Spleen (tissue), 11 donors: ENCODE results near the gene VKORC1L1. TPM values are rescaled to one million over a fixed set of nuclear protein-coding genes. Genes with fewer than 3 reads are reported as not detected.

Experiments used
- DNase-seq: peaks from one replicate; pipeline ENCODE4 v3.0.0-alpha.2; 2020
- H3K27ac ChIP-seq, 8 donors: fragments of 200-600 bp; sonication (generic) in 7 of 8; 1 replicate in 4 of 8; 2 replicates in 4 of 8; pipeline versions ENCODE4 v1.5.0 to v1.8.0; 2016 to 2021; ENCODE audit warnings: inconsistent platforms in 4 of 8, mild to moderate bottlenecking in 4 of 8, moderate library complexity in 1 of 8
- H3K27me3 ChIP-seq, 7 donors: fragments of 200-600 bp; sonication (generic) in 6 of 7; replicated peaks in 1 of 7; 1 replicate in 4 of 7; 2 replicates in 3 of 7; pipeline versions ENCODE4 v1.5.0 to v1.8.0; 2016 to 2021; ENCODE audit warnings: inconsistent platforms in 3 of 7, mild to moderate bottlenecking in 1 of 7
- H3K36me3 ChIP-seq, 6 donors: fragments of 200-600 bp; sonication (generic) in 5 of 6; 1 replicate in 4 of 6; 2 replicates in 2 of 6; pipeline versions ENCODE4 v1.5.0 to v1.8.0; 2016 to 2021; ENCODE audit warnings: inconsistent platforms in 2 of 6
- H3K4me1 ChIP-seq, 6 donors: fragments of 200-600 bp; sonication (generic) in 5 of 6; 1 replicate in 3 of 6; 2 replicates in 3 of 6; pipeline versions ENCODE4 v1.5.0 to v1.8.0; 2016 to 2021; ENCODE audit warnings: inconsistent platforms in 3 of 6
- H3K4me3 ChIP-seq, 8 donors: fragments of 200-600 bp; sonication (generic) in 7 of 8; 1 replicate in 4 of 8; 2 replicates in 4 of 8; pipeline versions ENCODE4 v1.5.0 to v1.8.0; 2016 to 2021; ENCODE audit warnings: inconsistent platforms in 4 of 8, mild to moderate bottlenecking in 4 of 8, moderate library complexity in 2 of 8
- H3K9me3 ChIP-seq, 8 donors: fragments of 200-600 bp; sonication (generic) in 7 of 8; 1 replicate in 4 of 8; 2 replicates in 4 of 8; pipeline versions ENCODE4 v1.5.0 to v1.8.0; 2016 to 2021; ENCODE audit warnings: inconsistent platforms in 4 of 8
- POLR2A ChIP-seq, 3 donors: fragments of 450-650 bp; IDR thresholded peaks; one replicate each; pipeline ENCODE4 v1.5.1; 2017; ENCODE audit warnings: antibody characterized with exemption in 3 of 3, mild to moderate bottlenecking in 1 of 3
- POLR2AphosphoS5 ChIP-seq, 3 donors: sonication (generic); formaldehyde crosslinking; IDR thresholded peaks; one replicate each; pipeline ENCODE4 v1.5.1; 2017; ENCODE audit warnings: antibody characterized with exemption in 3 of 3
- WGBS, 5 donors: extraction: QIAGEN DNeasy Blood & Tissue Kit in 3 of 5; methylation state at CpG; one replicate each; pipeline versions ENCODE4 v1.1.5 to v1.1.7; 2013 to 2018; 5-methylcytosine and 5-hydroxymethylcytosine counted together
- intact Hi-C: fragments of 100-400 bp; cut with DNase I; formaldehyde crosslinking; loops from one replicate; pipeline ENCODE4 v1.15.0; 2023; ENCODE audit warnings: low total_unique reads
- polyA plus RNA-seq, 3 donors: library from polyadenylated mRNA; stranded (reverse); fragments of 200-250 nt; gene quantifications; one replicate each; pipeline ENCODE4 v1.2.1, GENCODE V29; 2013
- total RNA-seq, 7 donors: library from RNA; depleted of rRNA in 3 of 7; stranded (reverse); fragments of >200 nt in 3 of 7; fragmentation: NEBNext Ultra II Directional in 4 of 7; extraction: Animal tissue kit (Norgen Biotek cat#: 25700) in 4 of 7; gene quantifications; one replicate each; pipeline versions ENCODE4 v1.1.0 to v1.2.1, GENCODE V29; 2016 to 2021
- TF ChIP-seq, protein P1 (sequence below), 11 experiments: fragments of 200-600 bp in 7 of 11; fragments of 450-650 bp in 4 of 11; sonication (generic) in 4 of 11; IDR thresholded peaks in 8 of 11; conservative IDR thresholded peaks in 3 of 11; 1 replicate in 7 of 11; 2 replicates in 4 of 11; pipeline versions ENCODE4 v1.4.0 to v1.8.0; 2016 to 2021; ENCODE audit warnings: antibody characterized with exemption in 11 of 11, inconsistent platforms in 4 of 11, mild to moderate bottlenecking in 1 of 11
- donor health status: healthy with polysubstance abuse.
- donor health status: DM: no; HTN: no; CAD: no; lungs with moderate emphysema.
- donor health status: DM: no; HTN: no; CAD: no.
- donor health status: Bipolar disorder and iron deficiency.
- donor health status: healthy.
- donor health status: DM: no; HTN: no; CAD: no.
- donor health status: DM: yes; HTN: yes; CAD: no.

The VKORC1L1 gene
- total and polyA plus RNA-seq, 10 donors, result 2.6 to 13.3 (median 10.3) TPM

DNA sequence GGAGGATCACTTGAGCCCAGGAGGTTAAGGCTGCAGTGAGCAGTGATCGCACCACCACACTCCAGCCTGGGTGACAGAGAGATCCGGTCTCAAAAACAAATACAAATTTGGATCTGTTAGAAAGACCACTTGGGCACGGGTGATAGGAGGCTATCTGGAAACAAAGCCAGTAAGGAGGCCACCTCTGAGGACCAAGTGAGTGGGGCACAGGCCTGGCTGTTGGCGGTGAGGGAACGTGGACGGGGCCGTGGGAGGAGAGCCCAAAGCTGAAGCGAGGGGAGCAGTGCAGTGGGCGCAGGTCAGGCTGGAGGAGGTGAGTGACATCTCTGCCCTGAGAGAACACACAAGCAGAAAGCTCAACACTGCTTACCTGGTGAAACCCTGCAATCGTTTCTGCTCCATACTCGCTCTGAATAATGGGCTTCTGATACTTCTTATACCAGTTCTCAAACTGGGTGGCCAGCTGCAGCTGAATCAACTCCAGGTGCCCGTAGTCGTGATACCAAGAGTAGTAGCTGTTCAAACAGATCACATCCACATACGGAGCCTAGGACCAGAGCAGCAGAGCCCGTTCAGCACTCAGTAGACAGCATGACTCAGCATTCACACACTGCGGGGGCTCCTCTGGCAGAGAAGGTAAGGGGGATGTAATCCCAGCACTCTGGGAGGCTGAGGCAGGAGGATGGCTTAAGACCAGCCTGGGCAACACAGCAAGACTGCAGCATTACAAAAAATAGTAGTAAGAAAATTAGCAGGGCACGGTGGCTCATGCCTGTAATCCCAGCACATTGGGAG lies 94.7 kb downstream of the VKORC1L1 start:
- peaks cover 0 to 100% (median 100%) of the 10 kb centered on the region in 6 donors for H3K36me3 ChIP-seq
- WGBS, 5 donors, result 92 to 96% (median 93%) methylated on average over 17 of the region's 17 CpGs

DNA sequence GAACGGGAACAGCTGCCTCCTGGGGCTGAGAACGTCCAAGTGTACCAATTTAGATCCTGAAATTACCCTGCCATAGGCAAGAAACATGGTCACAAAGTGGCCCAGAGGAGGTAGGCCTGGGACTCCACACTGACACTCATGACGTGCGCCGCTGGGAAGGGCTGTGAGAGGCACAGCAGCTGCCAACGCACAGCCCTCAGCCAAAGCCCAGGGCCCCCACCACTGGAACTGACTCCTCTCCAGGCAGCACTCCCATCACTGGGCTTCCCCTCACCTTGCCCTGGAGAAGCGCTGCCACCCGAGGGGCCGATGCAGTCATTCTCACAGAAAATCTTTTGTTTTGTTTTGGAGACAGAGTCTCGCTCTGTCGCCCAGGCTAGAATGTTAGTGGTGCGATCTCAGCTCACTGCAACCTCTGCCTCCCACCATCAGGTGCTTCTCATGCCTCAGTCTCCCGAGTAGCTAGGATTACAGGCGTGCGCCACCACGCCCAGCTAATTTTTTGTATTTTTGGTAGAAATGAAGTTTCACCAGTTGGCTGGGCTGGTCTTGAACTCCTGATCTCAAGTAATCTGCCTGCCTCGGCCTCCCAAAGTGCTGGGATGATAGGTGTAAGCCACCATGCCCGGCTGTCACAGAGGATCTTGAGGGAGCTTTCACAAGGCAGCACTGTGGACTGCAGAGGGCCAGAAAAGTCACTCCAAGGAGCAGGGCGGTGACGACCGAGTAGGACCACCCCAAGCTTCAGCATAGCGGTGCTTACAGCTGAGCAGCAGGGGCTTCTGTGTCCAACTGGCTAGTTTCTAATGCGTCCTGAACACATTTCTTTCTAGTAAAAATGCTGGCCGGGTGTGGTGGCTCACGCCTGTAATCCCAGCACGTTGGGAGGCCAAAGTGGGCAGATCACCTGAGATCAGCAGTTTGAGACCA lies 95.6 kb downstream of the VKORC1L1 start:
- intact Hi-C loops, result no loop called here
- Histone ChIP-seq H3K4me3 (no peak overlapping the region), H3K4me1 (no peaks in the 10 kb centered on the region), H3K36me3 (peaks cover 0 to 100% (median 100%) of the 10 kb centered on the region in 6 donors), H3K9me3 (no peaks in the 10 kb centered on the region), H3K27ac (no peak overlapping the region), H3K27me3 (no peaks in the 10 kb centered on the region)
- no peak for TF ChIP-seq POLR2A (IDR thresholded peaks at IDR 0.05)
- TF ChIP-seq POLR2AphosphoS5 (IDR thresholded peaks at IDR 0.05), result no peak
- TF ChIP-seq, protein P1, sequence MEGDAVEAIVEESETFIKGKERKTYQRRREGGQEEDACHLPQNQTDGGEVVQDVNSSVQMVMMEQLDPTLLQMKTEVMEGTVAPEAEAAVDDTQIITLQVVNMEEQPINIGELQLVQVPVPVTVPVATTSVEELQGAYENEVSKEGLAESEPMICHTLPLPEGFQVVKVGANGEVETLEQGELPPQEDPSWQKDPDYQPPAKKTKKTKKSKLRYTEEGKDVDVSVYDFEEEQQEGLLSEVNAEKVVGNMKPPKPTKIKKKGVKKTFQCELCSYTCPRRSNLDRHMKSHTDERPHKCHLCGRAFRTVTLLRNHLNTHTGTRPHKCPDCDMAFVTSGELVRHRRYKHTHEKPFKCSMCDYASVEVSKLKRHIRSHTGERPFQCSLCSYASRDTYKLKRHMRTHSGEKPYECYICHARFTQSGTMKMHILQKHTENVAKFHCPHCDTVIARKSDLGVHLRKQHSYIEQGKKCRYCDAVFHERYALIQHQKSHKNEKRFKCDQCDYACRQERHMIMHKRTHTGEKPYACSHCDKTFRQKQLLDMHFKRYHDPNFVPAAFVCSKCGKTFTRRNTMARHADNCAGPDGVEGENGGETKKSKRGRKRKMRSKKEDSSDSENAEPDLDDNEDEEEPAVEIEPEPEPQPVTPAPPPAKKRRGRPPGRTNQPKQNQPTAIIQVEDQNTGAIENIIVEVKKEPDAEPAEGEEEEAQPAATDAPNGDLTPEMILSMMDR (IDR thresholded peaks at IDR 0.05 in 8 of 11, conservative IDR thresholded peaks at IDR 0.05 in 3 of 11), result no peak
- peak; percentile 58 for DNase-seq
- WGBS, 5 donors, result 95 to 96% (median 96%) methylated on average over 26 of the region's 26 CpGs

More for the DNA sequence above, 94.7 kb downstream of the VKORC1L1 start:
- no peak overlapping the region for H3K27ac ChIP-seq
- H3K4me1 ChIP-seq, result no peaks in the 10 kb centered on the region
- no peaks in the 10 kb centered on the region for H3K9me3 ChIP-seq
- intact Hi-C loops, result no loop called here
- no peak overlapping the region for H3K4me3 ChIP-seq
- peak; percentile 64 for DNase-seq
- no peaks in the 10 kb centered on the region for H3K27me3 ChIP-seq
- TF ChIP-seq POLR2AphosphoS5 (IDR thresholded peaks at IDR 0.05), result peak in 1 of 3 donors; percentile 40
- TF ChIP-seq POLR2A (IDR thresholded peaks at IDR 0.05), result no peak
- TF ChIP-seq, protein P1 (IDR thresholded peaks at IDR 0.05 in 8 of 11, conservative IDR thresholded peaks at IDR 0.05 in 3 of 11), result no peak

DNA sequence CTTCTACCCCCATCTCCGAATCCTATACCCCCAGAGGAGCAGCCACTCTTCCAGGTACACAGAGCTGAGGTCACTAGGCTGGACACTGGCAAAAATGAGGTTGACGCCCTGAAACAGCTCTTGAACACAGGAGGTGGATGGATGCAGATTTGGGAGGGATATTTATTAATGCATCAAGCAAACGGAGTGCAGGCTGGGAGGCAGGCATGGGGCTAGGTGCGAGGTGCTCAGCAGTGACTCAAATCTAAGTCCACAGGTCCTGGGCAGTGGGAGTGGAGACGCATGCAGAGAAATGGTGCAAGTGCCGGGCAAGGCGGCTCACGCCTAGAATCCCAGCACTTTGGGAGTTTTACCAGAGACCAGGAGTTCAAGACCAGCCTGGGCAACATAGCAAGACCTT lies 98.1 kb downstream of the VKORC1L1 start:
- TF ChIP-seq, protein P1 (IDR thresholded peaks at IDR 0.05 in 8 of 11, conservative IDR thresholded peaks at IDR 0.05 in 3 of 11), result no peak
- TF ChIP-seq POLR2A (IDR thresholded peaks at IDR 0.05) (no peak), POLR2AphosphoS5 (IDR thresholded peaks at IDR 0.05) (no peak)
- H3K9me3 ChIP-seq, result no peaks in the 10 kb centered on the region
- no peaks in the 10 kb centered on the region for H3K4me1 ChIP-seq
- H3K36me3 ChIP-seq, result peaks cover 0 to 100% (median 99%) of the 10 kb centered on the region in 6 donors
- H3K27ac ChIP-seq, result no peak overlapping the region
- intact Hi-C loops, result no loop called here
- 95 to 98% (median 96%) methylated on average over 8 of the region's 8 CpGs for WGBS, 5 donors
- H3K27me3 ChIP-seq, result no peaks in the 10 kb centered on the region
- no peak overlapping the region for H3K4me3 ChIP-seq
- DNase-seq, result peak; percentile 31
